ENCODE results near the gene HLA-B.

DNA sequence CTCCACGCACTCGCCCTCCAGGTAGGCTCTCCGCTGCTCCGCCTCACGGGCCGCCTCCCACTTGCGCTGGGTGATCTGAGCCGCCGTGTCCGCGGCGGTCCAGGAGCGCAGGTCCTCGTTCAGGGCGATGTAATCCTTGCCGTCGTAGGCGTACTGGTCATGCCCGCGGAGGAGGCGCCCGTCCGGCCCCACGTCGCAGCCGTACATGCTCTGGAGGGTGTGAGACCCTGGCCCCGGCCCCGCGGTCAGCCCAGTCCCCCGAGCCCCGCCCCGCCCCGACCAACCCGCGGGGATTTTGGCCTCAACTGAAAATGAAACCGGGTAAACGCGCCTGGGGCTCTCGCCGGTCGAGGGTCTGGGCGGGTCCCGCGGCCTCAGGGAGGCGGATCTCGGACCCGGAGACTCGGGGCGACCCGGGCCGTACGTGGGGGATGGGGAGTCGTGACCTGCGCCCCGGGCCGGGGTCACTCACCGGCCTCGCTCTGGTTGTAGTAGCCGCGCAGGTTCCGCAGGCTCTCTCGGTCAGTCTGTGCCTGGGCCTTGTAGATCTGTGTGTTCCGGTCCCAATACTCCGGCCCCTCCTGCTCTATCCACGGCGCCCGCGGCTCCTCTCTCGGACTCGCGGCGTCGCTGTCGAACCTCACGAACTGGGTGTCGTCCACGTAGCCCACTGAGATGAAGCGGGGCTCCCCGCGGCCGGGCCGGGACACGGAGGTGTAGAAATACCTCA is 598 bp downstream of the HLA-B start:
- TF ChIP-seq, protein P1, sequence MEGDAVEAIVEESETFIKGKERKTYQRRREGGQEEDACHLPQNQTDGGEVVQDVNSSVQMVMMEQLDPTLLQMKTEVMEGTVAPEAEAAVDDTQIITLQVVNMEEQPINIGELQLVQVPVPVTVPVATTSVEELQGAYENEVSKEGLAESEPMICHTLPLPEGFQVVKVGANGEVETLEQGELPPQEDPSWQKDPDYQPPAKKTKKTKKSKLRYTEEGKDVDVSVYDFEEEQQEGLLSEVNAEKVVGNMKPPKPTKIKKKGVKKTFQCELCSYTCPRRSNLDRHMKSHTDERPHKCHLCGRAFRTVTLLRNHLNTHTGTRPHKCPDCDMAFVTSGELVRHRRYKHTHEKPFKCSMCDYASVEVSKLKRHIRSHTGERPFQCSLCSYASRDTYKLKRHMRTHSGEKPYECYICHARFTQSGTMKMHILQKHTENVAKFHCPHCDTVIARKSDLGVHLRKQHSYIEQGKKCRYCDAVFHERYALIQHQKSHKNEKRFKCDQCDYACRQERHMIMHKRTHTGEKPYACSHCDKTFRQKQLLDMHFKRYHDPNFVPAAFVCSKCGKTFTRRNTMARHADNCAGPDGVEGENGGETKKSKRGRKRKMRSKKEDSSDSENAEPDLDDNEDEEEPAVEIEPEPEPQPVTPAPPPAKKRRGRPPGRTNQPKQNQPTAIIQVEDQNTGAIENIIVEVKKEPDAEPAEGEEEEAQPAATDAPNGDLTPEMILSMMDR (IDR thresholded peaks at IDR 0.05; ENCODE audit: low read length) = no peak
- TF ChIP-seq EZH2phosphoT487 (IDR thresholded peaks at IDR 0.05; ENCODE audit: low read length) = no peak
